Fibroblast of skin of right quadriceps (primary cell): Measurements from ENCODE around the gene CARD14.
"Not testable (repeated sequence)": the region's sequence is repeated elsewhere in the genome, so short reads cannot be mapped to it uniquely, and the experiment has no call there.

ENCODE experiments used
- DNase-seq: peaks from one replicate; pipeline ENCODE4 v3.0.0-alpha.2; 2013

Gene CARD14

GRCh38 chr17:80151333-80151732 is 18.5 kb upstream of the CARD14 start:
- peak; percentile 59 for DNase-seq

GRCh38 chr17:80152081-80152702 is 17.6 kb upstream of the CARD14 start:
- peak; percentile 41 for DNase-seq

- no peak for DNase-seq
Observed at GRCh38 chr17:80153004-80153403, 16.8 kb upstream of the CARD14 start.

- DNase-seq = no peak
Observed at GRCh38 chr17:80154166-80154565, 15.7 kb upstream of the CARD14 start.

GRCh38 chr17:80155600-80155999 is 14.2 kb upstream of the CARD14 start:
- DNase-seq = not testable (repeated sequence)

GRCh38 chr17:80158846-80159245 is 11.0 kb upstream of the CARD14 start:
- no peak for DNase-seq

- no peak for DNase-seq
Observed at GRCh38 chr17:80160536-80160935, 9.3 kb upstream of the CARD14 start.

GRCh38 chr17:80163336-80163735 is 6.5 kb upstream of the CARD14 start:
- DNase-seq = no peak

GRCh38 chr17:80164185-80164584 is 5.6 kb upstream of the CARD14 start:
- DNase-seq = no peak

GRCh38 chr17:80166446-80166845 is 3.4 kb upstream of the CARD14 start:
- no peak for DNase-seq

GRCh38 chr17:80168371-80168770 is 1.5 kb upstream of the CARD14 start:
- DNase-seq = no peak

GRCh38 chr17:80169107-80169506 is 723 bp upstream of the CARD14 start:
- no peak for DNase-seq

GRCh38 chr17:80171681-80172080 is 1.9 kb downstream of the CARD14 start:
- DNase-seq = no peak

- DNase-seq = no peak
Observed at GRCh38 chr17:80173126-80173525, 3.3 kb downstream of the CARD14 start.

GRCh38 chr17:80173916-80174315 is 4.1 kb downstream of the CARD14 start:
- DNase-seq = no peak

GRCh38 chr17:80176757-80177156 is 6.9 kb downstream of the CARD14 start:
- no peak for DNase-seq

GRCh38 chr17:80177986-80178595 is 8.3 kb downstream of the CARD14 start:
- DNase-seq = no peak

- no peak for DNase-seq
Observed at GRCh38 chr17:80180192-80180591, 10.4 kb downstream of the CARD14 start.

GRCh38 chr17:80181431-80181830 is 11.6 kb downstream of the CARD14 start:
- DNase-seq = no peak

GRCh38 chr17:80182118-80182844 is 12.5 kb downstream of the CARD14 start:
- DNase-seq = no peak

GRCh38 chr17:80182845-80183223 is 13.0 kb downstream of the CARD14 start:
- no peak for DNase-seq

GRCh38 chr17:80183581-80184422 is 14.0 kb downstream of the CARD14 start:
- DNase-seq = no peak

- DNase-seq = no peak
Observed at GRCh38 chr17:80184423-80184714, 14.5 kb downstream of the CARD14 start.

GRCh38 chr17:80185968-80186367 is 16.1 kb downstream of the CARD14 start:
- no peak for DNase-seq
